Skin of body (tissue), 1 donor: ENCODE results near the gene ABCB4. TPM values are rescaled to one million over a fixed set of nuclear protein-coding genes. Genes with fewer than 3 reads are reported as not detected.

ENCODE experiments used
- total RNA-seq: library from RNA; depleted of rRNA; stranded (reverse); fragments of >200 nt; gene quantifications from one replicate; pipeline ENCODE4 v1.2.3, GENCODE V29; 2014

Gene ABCB4
- total RNA-seq, 1 donor from 2014 or later: 6.3 TPM

Other genes starting within 250 kb of the ABCB4 start
- 21.8 TPM for gene CROT, start 130.0 kb downstream of the ABCB4 start, total RNA-seq
- 1.1 TPM for gene ABCB1, start 125.2 kb upstream of the ABCB4 start, total RNA-seq
- 2.4 TPM for gene RUNDC3B, start 152.7 kb upstream of the ABCB4 start, total RNA-seq